A673 (cell line): Measurements from ENCODE around the gene IL20. TPM values are rescaled to one million over a fixed set of nuclear protein-coding genes. Genes with fewer than 3 reads are reported as not detected.

Experiments used
- BruUV-seq: library from RNA; stranded (reverse); fragments of 400-500 nt; replicated peaks from 2 replicates; lab custom pipeline; 2021; lab: Mats Ljungman, UMichigan
- CTCF ChIA-PET: fragments of 300-600 bp; sonication (Branson Sonifier 250); formaldehyde crosslinking; loops from one replicate; lab custom pipeline; 2022; ENCODE audit warnings: antibody characterized with exemption; lab: Charles Lee
- POLR2A ChIA-PET: fragments of 300-600 bp; sonication (Branson Sonifier 250); formaldehyde crosslinking; loops from one replicate; lab custom pipeline; 2022; ENCODE audit warnings: antibody characterized with exemption; ENCODE audit not compliant: low non-redundant PET; lab: Charles Lee
- DNase-seq: peaks from one replicate; pipeline ENCODE4 v3.0.0-alpha.2; 2015; ENCODE audit warnings: low spot score
- H3K27ac ChIP-seq: fragments of 200-600 bp; sonication (generic); 2 replicates; pipeline ENCODE4 v1.5.1; 2016; ENCODE audit warnings: mixed run types, low read depth, mild to moderate bottlenecking, mixed read lengths, antibody characterized with exemption, low read length; ENCODE audit not compliant: poor library complexity, severe bottlenecking
- H3K27me3 ChIP-seq: fragments of 200-600 bp; sonication (generic); replicated peaks from 2 replicates; pipeline ENCODE4 v1.6.1; 2017; ENCODE audit warnings: mixed run types, low read depth, mild to moderate bottlenecking, mixed read lengths, antibody characterized with exemption, low read length; ENCODE audit not compliant: insufficient read depth, poor library complexity
- H3K36me3 ChIP-seq: fragments of 200-600 bp; sonication (generic); 2 replicates; pipeline ENCODE4 v1.6.1; 2016; ENCODE audit warnings: mixed run types, mild to moderate bottlenecking, mixed read lengths, antibody characterized with exemption, low read length; ENCODE audit not compliant: insufficient read depth, poor library complexity, severe bottlenecking
- H3K4me1 ChIP-seq: fragments of 200-600 bp; sonication (generic); 2 replicates; pipeline ENCODE4 v1.6.1; 2017; ENCODE audit warnings: mixed run types, mild to moderate bottlenecking, mixed read lengths, antibody characterized with exemption, low read length; ENCODE audit not compliant: insufficient read depth, poor library complexity, severe bottlenecking
- H3K4me3 ChIP-seq: fragments of 200-600 bp; sonication (generic); 2 replicates; pipeline ENCODE4 v1.5.1; 2016; ENCODE audit warnings: low read depth, mixed run types, mild to moderate bottlenecking, mixed read lengths, low read length; ENCODE audit not compliant: poor library complexity, severe bottlenecking
- H3K9me3 ChIP-seq: fragments of 200-600 bp; sonication (generic); 2 replicates; pipeline ENCODE4 v1.6.1; 2016; ENCODE audit warnings: mixed run types, low read depth, mild to moderate bottlenecking, mixed read lengths, antibody characterized with exemption, low read length; ENCODE audit not compliant: poor library complexity, severe bottlenecking
- CTCF ChIP-seq: fragments of 300-800, 200-600 bp; sonication (generic); conservative IDR thresholded peaks from 2 replicates; pipeline ENCODE4 v1.5.1; 2017; ENCODE audit warnings: low read depth, mild to moderate bottlenecking, antibody characterized with exemption, low read length, moderate library complexity, mixed read lengths
- EZH2 ChIP-seq: fragments of 200-600 bp; sonication (generic); IDR thresholded peaks from 2 replicates; pipeline ENCODE4 v1.6.1; 2017; ENCODE audit warnings: borderline replicate concordance, low read depth, mild to moderate bottlenecking, mixed read lengths, antibody characterized with exemption, low read length; ENCODE audit not compliant: poor library complexity, severe bottlenecking
- intact Hi-C: fragments of 100-400 bp; cut with micrococcal nuclease; formaldehyde crosslinking; loops from one replicate; pipeline ENCODE4 v1.10.0; 2022; ENCODE audit not compliant: unreplicated experiment
- total RNA-seq: library from RNA; stranded (reverse); gene quantifications from 2 replicates; pipeline ENCODE4 v1.2.3, GENCODE V29; 2021

The IL20 gene
- total RNA-seq, 1 experiment from 2014 or later: not detected

DNA sequence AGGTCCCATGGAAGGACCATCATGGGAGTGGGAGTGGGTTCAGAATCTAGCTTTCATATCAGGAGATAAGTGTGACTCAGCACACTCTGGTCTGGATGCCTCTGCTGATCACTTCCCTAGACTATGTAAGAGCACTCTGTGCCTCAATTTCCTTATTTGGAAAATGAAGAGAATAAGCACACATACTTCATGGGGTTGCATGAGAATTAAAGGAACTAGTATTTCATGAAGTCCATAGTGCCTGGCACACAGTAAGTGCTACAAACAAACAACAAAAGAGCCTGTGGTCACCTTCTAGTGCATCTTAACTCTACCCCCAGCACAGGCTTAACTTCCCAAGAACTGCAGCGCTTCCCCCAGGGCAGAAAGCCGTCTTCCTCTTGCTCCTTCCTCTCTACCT lies 9.6 kb upstream of the IL20 start:
- CTCF ChIA-PET: no interaction called here

DNA sequence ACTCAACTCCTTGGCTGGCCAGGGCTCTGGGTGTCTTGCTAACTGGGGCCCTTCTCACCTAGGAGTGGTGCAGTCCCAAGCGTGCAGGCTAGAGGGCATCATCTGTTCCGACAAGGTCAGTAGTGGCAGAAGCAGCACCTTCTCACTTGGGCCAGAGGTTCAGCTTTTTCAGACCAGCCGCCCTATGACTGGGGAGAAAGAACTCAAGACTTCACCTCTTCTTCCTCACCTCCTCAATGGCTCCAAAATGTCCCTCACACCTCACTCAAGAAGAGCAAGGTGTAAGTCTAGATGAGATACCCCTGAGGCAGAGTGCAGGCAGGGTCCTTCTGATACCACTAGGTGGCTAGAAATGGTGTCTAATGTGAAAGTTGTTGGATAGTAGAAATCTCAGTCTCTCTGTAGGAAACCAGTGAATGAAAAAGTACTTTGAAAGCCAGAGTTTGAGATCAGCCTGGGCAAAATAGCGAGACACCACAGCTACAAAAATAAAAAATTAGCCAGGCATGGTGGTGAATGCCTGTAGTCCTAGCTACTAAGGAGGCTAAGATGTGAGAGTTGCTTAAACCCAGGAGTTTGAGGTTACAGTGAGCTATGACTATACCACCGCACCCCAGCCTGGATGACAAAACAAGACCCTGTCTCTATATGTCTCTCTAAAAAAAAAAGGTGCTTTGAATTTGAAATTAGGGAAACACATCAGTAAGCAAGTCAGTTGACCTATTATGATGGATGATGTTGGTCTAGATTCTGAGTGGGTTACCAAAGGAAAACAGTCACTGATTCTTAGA lies 8.6 kb upstream of the IL20 start:
- CTCF ChIA-PET: no interaction called here
- TF ChIP-seq EZH2 (no peak), CTCF (peak; percentile 46)

More for the DNA sequence above, 9.6 kb upstream of the IL20 start:
- POLR2A ChIA-PET: no interaction called here
- Histone ChIP-seq H3K4me3 (no peak overlapping the region), H3K36me3 (no peaks in the 10 kb centered on the region), H3K4me1 (no peaks in the 10 kb centered on the region), H3K9me3 (peaks cover 10% of the 10 kb centered on the region), H3K27ac (no peak overlapping the region), H3K27me3 (peaks cover 33% of the 10 kb centered on the region)
- intact Hi-C loops: no loop called here
- no TSS peak for BruUV-seq
- TF ChIP-seq EZH2 (no peak), CTCF (no peak)
- DNase-seq: no peak

GRCh38 chr1:206859082-206859521 lies 6.3 kb upstream of the IL20 start:
- BruUV-seq: no TSS peak
- intact Hi-C loops: no loop called here
- Histone ChIP-seq H3K9me3 (no peaks in the 10 kb centered on the region), H3K36me3 (no peaks in the 10 kb centered on the region), H3K4me1 (no peaks in the 10 kb centered on the region), H3K4me3 (no peak overlapping the region), H3K27ac (no peak overlapping the region), H3K27me3 (peaks cover 43% of the 10 kb centered on the region)
- no peak for DNase-seq
- POLR2A ChIA-PET: no interaction called here
- TF ChIP-seq EZH2: no peak
- no peak for TF ChIP-seq CTCF
- CTCF ChIA-PET: no interaction called here

More for the DNA sequence above, 8.6 kb upstream of the IL20 start:
- Histone ChIP-seq H3K27me3 (peaks cover 33% of the 10 kb centered on the region), H3K9me3 (peaks cover 10% of the 10 kb centered on the region), H3K4me3 (no peak overlapping the region), H3K4me1 (no peaks in the 10 kb centered on the region), H3K36me3 (no peaks in the 10 kb centered on the region), H3K27ac (no peak overlapping the region)
- intact Hi-C loops: no loop called here
- BruUV-seq: no TSS peak
- POLR2A ChIA-PET: no interaction called here
- DNase-seq: peak; percentile 5
